Mesodermal cell (in vitro differentiated cells): ENCODE data around the gene CHAF1A. TPM values are rescaled to one million over a fixed set of nuclear protein-coding genes. Genes with fewer than 3 reads are reported as not detected.

ENCODE experiments used
- H3K27ac ChIP-seq: 2 replicates; pipeline ENCODE4 v1.7.0; 2013; ENCODE audit warnings: mild to moderate bottlenecking, low read depth, low read length, moderate library complexity; ENCODE audit not compliant: severe bottlenecking
- H3K36me3 ChIP-seq: 2 replicates; pipeline ENCODE4 v1.7.1; 2013; ENCODE audit warnings: mild to moderate bottlenecking, low read length, moderate library complexity; ENCODE audit not compliant: control insufficient read depth, insufficient read depth
- H3K4me1 ChIP-seq: one replicate; pipeline ENCODE4 v1.7.1; 2013; ENCODE audit warnings: mild to moderate bottlenecking, low read length; ENCODE audit not compliant: insufficient read depth, control insufficient read depth, poor library complexity, severe bottlenecking
- H3K4me3 ChIP-seq: 2 replicates; pipeline ENCODE4 v1.7.0; 2013; ENCODE audit warnings: low read length, control low read depth, mild to moderate bottlenecking; ENCODE audit not compliant: insufficient read depth, poor library complexity, severe bottlenecking; ENCODE audit errors: extremely low read depth
- H3K9me3 ChIP-seq: 2 replicates; pipeline ENCODE4 v1.7.1; 2013; ENCODE audit warnings: mild to moderate bottlenecking, low read length, moderate library complexity; ENCODE audit not compliant: control insufficient read depth
- WGBS, 2 experiments: methylation state at CpG; one replicate each; pipeline ENCODE4 v1.1.5; 2013; ENCODE audit warnings: missing lambda C conversion rate in 2 of 2; ENCODE audit not compliant: insufficient coverage in 2 of 2; 5-methylcytosine and 5-hydroxymethylcytosine counted together
- polyA plus RNA-seq, 2 experiments: library from polyadenylated mRNA; stranded (reverse); fragments of 50-300 nt; gene quantifications; one replicate each; pipeline ENCODE4 v1.2.3, GENCODE V29; 2013

The CHAF1A gene, protein sequence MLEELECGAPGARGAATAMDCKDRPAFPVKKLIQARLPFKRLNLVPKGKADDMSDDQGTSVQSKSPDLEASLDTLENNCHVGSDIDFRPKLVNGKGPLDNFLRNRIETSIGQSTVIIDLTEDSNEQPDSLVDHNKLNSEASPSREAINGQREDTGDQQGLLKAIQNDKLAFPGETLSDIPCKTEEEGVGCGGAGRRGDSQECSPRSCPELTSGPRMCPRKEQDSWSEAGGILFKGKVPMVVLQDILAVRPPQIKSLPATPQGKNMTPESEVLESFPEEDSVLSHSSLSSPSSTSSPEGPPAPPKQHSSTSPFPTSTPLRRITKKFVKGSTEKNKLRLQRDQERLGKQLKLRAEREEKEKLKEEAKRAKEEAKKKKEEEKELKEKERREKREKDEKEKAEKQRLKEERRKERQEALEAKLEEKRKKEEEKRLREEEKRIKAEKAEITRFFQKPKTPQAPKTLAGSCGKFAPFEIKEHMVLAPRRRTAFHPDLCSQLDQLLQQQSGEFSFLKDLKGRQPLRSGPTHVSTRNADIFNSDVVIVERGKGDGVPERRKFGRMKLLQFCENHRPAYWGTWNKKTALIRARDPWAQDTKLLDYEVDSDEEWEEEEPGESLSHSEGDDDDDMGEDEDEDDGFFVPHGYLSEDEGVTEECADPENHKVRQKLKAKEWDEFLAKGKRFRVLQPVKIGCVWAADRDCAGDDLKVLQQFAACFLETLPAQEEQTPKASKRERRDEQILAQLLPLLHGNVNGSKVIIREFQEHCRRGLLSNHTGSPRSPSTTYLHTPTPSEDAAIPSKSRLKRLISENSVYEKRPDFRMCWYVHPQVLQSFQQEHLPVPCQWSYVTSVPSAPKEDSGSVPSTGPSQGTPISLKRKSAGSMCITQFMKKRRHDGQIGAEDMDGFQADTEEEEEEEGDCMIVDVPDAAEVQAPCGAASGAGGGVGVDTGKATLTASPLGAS
- polyA plus RNA-seq (2013, experiment 1 of 2) = 23.5 TPM
- 22.8 TPM for polyA plus RNA-seq (2013, experiment 2 of 2)

DNA sequence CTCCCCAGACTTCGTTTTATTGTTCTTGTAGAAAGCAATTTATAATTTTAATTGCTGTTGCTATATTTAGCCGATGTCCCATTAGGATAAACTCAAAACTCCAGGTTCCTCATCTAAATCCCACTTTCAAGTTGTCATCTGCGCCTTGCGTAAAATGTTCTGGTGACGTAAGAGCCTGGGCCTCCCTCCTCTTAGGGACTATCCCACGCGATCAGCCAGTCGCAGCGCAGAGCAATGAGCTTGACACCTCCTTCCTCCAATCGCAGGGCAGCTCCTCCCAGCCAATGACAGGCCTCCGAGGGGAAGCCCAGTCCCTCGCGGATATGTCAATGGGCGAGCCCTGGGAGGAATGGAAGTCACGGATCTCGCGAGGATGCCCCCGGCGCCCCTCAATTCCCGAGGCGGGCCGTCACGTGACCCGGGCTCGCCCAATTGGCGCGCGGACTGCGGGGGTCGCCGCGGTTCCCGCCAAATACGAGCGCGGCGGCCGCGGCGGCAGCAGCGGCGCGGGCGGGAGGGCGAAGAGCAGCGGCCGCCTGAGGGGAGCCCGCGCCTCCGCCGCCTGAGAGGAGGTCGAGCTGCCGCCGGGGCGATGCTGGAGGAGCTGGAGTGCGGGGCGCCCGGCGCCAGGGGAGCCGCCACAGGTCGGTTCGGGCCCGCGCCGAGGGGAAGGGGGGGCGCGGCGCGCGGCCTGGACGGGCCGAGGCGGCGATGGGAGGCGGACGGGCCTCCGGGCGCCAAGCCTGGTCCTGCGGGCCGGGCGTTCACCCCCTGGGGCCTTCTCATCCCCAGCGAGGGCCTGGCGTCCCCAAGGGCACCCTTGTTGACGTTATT is at the start of gene CHAF1A:
CHAF1A (plus strand) TSS at position 470 of the 834 bp plus-strand sequence; CDS start at position 593, 123 bp downstream.
- peak within 1 kb of the TSS; percentile 97 for H3K4me3 ChIP-seq
- no peaks in the 10 kb centered on the region for H3K9me3 ChIP-seq
- peaks cover 42% of the 10 kb centered on the region for H3K36me3 ChIP-seq
- peak within 1 kb of the TSS; percentile 74 for H3K27ac ChIP-seq
- peaks cover 4% of the 10 kb centered on the region for H3K4me1 ChIP-seq
- 0 to 1% methylated on average over 62 to 69 of the region's 84 CpGs for WGBS, 2 experiments

DNA sequence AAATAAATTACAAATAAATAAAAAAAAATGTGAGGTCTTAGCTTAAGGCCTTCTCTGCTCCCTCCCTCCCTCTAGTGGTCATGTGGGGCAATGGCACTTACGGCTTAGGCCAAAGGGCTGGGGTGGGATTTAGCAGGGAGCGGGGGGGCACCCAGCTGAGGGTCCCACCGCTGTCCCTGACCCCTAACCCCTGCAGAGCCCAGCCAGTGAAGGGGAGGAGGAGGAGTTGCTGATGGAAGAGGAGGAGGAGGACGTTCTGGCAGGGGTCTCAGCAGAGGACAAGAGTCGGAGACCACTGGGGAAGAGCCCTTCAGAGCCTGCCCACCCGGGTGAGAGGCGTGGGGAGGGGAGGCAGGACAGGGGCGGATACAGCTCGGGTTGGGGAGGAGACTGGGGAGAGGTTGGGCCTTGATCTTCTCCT is 49.7 kb upstream of the CHAF1A start:
- H3K9me3 ChIP-seq = no peaks in the 10 kb centered on the region
- peaks cover 30% of the 10 kb centered on the region for H3K36me3 ChIP-seq
- H3K27ac ChIP-seq = no peak overlapping the region
- 69 to 71% methylated on average over 5 to 6 of the region's 9 CpGs for WGBS, 2 experiments
- no peak overlapping the region for H3K4me3 ChIP-seq
- no peaks in the 10 kb centered on the region for H3K4me1 ChIP-seq

DNA sequence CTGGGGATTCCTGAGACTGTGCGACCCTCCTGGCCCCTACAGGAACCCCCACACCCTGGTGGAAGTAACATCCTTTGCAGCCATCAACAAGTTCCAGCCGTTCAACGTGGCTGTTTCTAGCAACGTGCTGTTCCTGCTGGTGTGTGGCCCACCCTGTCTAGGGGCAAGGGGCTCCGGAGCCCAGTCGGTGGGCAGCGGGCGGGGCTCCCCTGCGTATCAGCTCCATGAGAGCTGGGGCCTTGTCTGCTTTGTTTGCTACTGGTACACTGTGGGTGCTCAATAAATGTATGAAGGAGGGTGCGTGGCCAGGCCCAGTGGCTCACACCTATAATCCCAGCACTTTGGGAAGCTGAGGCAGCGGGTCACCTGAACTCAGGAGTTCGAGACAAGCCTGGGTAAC is 48.2 kb upstream of the CHAF1A start:
- Histone ChIP-seq H3K27ac (no peak overlapping the region), H3K4me3 (no peak overlapping the region), H3K36me3 (peaks cover 32% of the 10 kb centered on the region), H3K4me1 (no peaks in the 10 kb centered on the region), H3K9me3 (no peaks in the 10 kb centered on the region)
- 90 to 94% methylated on average over 11 to 12 of the region's 12 CpGs for WGBS, 2 experiments

DNA sequence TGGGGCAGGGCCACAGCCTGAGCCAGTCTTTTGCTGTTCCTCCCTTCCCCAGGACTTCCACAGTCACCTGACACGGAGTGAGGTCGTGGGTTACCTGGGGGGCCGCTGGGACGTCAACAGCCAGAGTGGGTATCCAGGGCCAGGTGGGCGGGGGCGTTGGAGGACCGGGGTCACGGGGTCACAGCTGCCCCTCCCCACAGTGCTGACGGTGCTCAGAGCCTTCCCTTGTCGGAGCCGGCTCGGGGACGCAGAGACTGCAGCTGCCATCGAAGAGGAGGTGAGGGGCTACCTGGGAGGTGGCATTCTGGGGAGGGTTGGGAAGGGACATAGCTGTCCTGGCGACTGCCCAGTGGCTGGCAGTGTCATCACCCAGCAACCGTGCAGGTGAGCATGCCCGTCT is 47.5 kb upstream of the CHAF1A start:
- WGBS, 2 experiments = 88 to 94% methylated on average over 12 to 17 of the region's 17 CpGs
- Histone ChIP-seq H3K27ac (no peak overlapping the region), H3K4me3 (no peak overlapping the region), H3K4me1 (no peaks in the 10 kb centered on the region), H3K9me3 (no peaks in the 10 kb centered on the region), H3K36me3 (peaks cover 38% of the 10 kb centered on the region)

DNA sequence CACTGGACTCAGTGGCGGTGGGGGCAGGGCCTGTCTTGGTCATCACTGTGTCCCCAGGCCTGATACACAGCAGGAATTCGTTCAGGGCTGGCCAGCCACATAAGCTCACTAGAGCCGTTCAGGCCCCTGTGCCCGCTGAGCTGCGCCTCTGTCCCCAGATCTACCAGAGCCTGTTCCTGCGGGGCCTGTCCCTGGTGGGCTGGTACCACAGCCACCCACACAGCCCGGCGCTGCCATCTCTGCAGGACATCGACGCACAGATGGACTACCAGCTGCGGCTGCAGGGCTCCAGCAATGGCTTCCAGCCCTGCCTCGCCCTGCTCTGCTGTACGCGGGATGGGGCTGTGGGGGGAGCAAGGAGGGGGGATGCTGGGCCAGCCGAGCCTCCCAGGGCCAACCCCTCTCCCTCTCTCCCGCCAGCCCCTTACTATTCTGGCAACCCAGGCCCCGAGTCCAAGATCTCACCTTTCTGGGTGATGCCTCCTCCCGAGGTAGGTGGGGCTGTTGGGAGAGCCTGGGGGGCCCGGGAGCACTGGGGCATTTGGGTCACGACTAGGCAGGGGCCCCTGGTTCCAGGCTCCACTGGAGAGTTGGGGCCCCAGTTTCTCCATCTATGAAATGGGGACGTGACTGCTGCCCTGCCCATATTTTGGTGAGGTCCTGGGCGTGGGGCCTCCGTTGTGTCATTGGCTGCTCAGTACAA is 45.2 kb upstream of the CHAF1A start:
- H3K36me3 ChIP-seq = peaks cover 58% of the 10 kb centered on the region
- no peaks in the 10 kb centered on the region for H3K9me3 ChIP-seq
- no peak overlapping the region for H3K27ac ChIP-seq
- 92 to 97% methylated on average over 13 to 18 of the region's 23 CpGs for WGBS, 2 experiments
- H3K4me1 ChIP-seq = no peaks in the 10 kb centered on the region
- no peak overlapping the region for H3K4me3 ChIP-seq

DNA sequence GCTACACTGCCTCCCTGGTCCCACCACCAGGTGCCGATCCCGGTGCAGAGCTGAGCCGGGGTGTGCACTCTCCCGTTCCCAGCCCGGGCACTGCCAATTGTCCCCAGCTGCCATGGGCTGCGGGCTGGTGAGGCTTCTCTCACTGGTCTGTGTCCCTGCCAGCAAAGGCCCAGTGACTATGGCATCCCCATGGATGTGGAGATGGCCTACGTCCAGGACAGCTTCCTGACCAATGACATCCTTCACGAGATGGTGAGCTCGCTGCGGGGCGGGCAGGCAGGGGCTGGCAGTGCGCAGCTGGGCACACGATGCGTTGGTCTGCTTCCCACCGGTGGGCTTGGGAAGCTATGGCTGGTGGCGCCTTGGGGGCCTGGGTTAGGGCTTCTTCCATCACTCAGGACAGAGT is 44.5 kb upstream of the CHAF1A start:
- H3K27ac ChIP-seq = no peak overlapping the region
- WGBS, 2 experiments = 95 to 96% methylated on average over 16 of the region's 16 CpGs
- no peaks in the 10 kb centered on the region for H3K4me1 ChIP-seq
- no peaks in the 10 kb centered on the region for H3K9me3 ChIP-seq
- H3K36me3 ChIP-seq = peaks cover 60% of the 10 kb centered on the region
- no peak overlapping the region for H3K4me3 ChIP-seq

DNA sequence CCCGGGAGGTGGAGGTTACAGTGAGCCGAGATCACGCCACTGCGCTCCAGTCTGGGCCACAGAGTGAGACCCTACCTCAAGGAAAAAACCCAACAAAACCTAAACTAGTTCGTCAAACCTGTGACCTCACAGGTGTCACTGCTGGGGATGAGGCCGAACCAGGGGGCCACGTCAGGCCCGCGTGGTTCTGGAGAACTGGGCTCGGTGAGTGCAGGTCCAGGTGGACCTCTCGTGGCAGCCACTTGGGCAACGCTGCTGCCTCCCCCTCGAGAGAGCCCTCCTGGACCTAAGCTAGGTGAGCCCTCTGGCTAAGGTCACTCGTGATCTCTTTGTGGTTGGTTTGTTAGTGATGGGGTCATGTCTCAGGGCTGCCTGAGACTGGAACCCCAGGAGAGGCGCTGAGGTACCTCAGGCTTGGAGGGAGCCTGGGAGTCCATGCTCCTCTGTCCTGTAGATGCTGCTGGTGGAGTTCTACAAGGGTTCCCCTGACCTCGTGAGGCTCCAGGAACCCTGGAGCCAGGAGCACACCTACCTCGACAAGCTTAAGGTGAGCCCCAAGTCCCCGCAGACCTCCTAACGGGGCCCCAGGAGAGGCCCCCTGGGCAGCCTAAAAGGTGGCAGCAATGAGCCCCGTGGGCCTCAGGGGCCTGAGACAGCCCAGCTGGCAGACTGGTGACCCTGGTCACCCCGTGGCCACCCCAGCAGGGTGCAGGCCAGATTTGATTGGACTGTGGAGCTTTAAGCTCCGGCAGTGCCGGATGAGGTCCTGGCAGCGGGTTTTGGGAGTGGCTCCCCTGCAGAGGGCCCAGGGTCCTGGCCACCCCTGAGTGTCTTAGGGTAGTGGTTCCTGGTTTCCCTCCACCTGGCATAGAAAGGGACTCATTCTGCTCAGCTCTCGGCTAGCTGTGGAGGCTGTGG is 43.5 kb upstream of the CHAF1A start:
- H3K36me3 ChIP-seq = peaks cover 60% of the 10 kb centered on the region
- no peaks in the 10 kb centered on the region for H3K4me1 ChIP-seq
- H3K27ac ChIP-seq = no peak overlapping the region
- no peak overlapping the region for H3K4me3 ChIP-seq
- H3K9me3 ChIP-seq = no peaks in the 10 kb centered on the region
- 96 to 97% methylated on average over 20 to 24 of the region's 25 CpGs for WGBS, 2 experiments

DNA sequence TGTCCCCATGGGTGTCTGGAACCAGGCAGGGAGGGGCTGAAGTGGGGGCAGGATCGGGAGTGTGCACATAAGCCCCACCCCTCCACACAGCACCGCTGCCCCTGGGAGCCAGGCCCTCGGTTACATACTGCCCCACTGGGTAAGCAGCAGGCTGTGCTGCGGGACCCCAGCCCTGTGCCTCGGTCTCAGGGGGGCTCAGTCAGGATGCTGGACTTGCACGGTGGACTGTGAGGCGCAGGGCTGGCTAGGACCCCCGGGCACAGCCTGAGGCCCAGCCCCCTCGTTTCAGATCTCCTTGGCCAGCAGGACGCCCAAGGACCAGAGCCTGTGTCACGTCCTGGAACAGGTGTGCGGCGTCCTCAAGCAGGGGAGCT is 42.8 kb upstream of the CHAF1A start:
- H3K9me3 ChIP-seq = no peaks in the 10 kb centered on the region
- H3K4me3 ChIP-seq = no peak overlapping the region
- peaks cover 61% of the 10 kb centered on the region for H3K36me3 ChIP-seq
- H3K27ac ChIP-seq = no peak overlapping the region
- WGBS, 2 experiments = 91 to 95% methylated on average over 10 to 13 of the region's 13 CpGs
- H3K4me1 ChIP-seq = no peaks in the 10 kb centered on the region

DNA sequence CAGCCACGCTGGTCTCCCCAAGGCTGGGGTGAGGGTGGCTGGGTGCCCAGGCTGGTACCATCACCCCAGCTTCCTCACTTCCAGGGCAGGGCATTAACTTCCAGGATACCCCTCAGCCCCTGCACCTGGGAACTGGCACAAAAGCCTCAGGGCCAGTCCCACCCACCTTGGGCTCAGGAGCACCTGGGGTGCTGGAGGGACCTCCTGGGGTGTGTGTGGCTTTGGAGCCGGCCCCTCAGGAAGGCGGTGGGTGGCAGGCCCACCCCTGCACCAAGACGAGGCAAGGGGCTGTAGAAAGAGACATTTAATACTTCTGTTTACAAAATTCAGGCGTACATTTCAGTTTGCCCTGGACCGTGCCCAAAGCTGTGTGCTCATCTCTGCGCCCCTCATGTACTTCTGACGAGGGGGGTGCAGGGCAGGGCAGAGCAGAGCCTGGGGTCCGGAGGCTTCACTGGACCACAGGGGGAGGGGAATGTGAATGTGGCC is 42.3 kb upstream of the CHAF1A start:
- WGBS, 2 experiments = 92 to 93% methylated on average over 6 of the region's 9 CpGs
- Histone ChIP-seq H3K36me3 (peaks cover 63% of the 10 kb centered on the region), H3K27ac (no peak overlapping the region), H3K4me3 (no peak overlapping the region), H3K9me3 (no peaks in the 10 kb centered on the region), H3K4me1 (no peaks in the 10 kb centered on the region)
